GM21528 (cell line): ENCODE measurements around the gene GPR146.
"Not testable (repeated sequence)": the region's sequence is repeated elsewhere in the genome, so short reads cannot be mapped to it uniquely, and the experiment has no call there.

ENCODE experiments used
- ATAC-seq: cut with Tn5 transposase; IDR thresholded peaks from one replicate; pipeline ENCODE4 v1.9.1; 2021; ENCODE audit warnings: mild to moderate bottlenecking, moderate library complexity; ENCODE audit not compliant: unreplicated experiment, low FRiP score

GPR146 gene

GRCh38 chr7:1073142-1073977, 29.0 kb downstream of the GPR146 start:
- no peak for ATAC-seq

DNA sequence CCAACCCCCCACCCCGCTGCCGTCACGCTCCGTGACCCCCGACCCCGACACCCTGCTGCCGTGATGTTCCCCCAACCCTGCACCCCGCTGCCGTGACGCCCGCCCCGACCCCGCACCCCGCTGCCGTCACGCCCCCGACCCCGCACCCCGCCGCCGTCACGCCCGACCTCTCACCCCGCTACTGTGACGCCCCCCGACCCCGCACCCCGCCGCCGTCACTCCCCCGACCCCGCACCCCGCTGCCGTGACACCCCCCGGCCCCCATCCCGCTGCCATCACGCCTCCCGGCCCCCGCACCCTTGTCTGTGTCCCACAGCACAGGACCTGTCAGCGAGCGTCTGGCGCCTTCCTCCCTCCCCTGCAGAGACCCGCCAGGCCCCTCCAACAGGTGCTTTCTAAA, 29.7 kb downstream of the GPR146 start:
- not testable (repeated sequence) for ATAC-seq

GRCh38 chr7:1074593-1075431, 30.5 kb downstream of the GPR146 start:
- no peak for ATAC-seq

DNA sequence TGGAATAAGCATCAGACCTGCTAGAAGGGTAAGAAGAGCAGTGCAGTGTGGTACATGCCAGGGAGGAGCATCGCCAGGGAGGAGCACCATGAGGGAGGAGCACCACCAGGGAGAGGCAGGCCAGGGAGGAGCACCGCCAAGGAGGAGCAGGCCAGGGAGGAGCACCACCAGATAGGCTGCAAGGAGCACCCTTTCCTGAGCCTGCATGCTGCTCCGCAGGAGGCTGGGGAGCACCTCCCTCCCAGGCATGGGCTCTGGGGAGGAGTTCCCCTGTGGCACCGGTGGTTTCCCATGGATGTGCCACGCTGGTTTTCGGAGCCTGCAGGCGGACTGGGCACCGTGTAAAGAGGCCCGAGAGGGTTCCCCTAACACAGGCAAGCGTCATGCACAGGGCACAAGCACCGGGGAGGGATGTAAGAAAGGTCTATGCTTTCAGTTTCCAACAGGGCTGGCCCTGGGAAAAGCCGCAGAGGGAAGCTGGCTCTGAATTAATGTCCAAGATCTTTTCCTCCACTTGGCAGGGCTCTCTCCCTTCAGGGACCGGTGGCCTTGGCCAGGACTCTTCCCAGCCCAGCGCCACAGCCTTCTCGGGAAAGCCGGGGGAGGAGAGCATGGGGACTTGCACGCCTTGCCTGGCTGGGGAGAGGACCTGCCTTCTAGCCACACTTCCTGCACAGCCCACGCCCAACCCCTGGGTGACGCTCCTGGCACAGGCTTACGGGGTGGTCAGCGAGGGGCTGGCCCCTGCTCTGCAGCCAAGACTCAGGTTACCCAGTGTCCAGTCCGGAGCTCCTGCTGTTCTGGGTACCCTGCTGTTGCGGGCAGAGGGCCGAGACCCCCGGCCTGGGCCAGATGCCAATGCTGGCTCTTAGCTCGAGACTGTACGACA, 32.1 kb downstream of the GPR146 start:
- no peak for ATAC-seq

DNA sequence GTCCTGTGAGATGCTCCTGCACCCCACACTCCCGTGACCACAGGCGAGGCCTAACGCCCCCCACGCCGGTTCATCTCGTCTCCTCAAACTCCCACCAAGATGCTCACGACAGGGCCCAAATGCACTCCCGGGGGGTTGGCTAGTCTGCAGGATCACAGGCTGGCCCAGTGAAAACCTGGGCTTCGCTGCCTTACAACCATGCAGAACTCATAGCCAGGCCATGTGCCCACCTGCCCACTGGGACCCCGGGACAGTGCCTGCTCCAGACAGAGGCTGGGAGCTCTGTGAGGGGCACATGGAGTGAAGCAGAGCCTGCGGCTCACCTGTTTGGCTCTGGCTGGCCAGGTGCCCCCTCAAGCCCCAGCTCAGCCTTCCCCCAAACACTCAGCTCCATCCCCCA, 34.2 kb downstream of the GPR146 start:
- no peak for ATAC-seq

- no peak for ATAC-seq
Observed at GRCh38 chr7:1078985-1079384, 34.6 kb downstream of the GPR146 start.

DNA sequence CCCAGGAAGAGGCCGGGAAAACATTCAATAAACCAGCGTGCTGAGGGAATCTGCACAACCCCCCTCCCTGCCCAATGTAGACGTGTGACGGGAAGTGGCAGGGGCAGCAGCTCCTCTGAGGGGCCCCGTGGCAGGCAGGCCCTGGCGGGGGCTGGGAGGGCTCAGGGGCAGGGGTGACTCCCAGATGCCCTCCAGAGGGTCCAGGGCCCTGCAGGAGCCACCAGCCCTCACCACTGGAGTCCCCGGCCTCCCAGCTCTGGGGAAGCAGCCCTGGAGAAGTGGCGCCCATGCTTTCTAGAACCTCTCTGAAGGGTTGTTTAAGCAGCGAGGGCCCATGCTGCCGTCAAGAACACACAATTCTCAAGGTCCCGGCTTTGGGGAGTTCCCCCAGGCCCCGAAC, 35.2 kb downstream of the GPR146 start:
- ATAC-seq, result no peak

- ATAC-seq, result no peak
Observed at GRCh38 chr7:1080252-1080920, 36.0 kb downstream of the GPR146 start.

DNA sequence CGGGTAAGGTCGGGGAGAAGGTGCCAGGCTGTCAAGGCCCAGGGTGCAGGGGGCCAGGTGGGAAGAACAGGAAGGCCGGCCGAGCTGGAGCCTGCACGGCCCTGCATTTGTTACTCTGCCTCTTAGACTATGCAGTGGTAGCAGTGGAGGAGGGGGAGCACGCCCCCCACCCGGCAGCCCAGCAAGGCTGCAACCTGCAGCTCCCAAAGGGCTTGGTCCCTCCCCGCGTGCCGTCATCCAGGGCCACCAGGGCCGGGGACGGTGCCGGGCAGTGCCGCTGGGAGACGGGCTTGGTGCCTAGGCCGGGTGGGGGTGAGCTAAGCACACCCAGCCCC, 36.5 kb downstream of the GPR146 start:
- ATAC-seq, result no peak

DNA sequence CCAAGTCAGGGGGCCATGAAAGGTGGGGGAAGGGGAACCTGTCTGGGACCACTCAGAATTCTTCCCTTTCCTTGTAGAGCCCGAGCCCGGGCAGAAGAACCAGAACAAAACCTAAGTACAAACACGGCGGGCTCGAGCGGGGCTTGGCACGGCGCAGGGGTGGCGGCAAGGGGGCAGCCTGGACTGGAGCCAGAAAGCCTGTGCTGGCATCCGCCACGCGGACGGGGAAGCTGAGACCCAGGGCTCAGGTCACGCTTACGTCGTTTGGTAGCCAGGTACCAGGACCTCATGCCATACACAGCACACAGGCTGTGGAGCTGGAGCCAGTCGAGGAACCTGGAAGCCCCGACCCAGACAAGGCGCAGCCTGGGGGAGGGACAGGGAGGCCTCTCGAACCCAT, 37.0 kb downstream of the GPR146 start:
- no peak for ATAC-seq

DNA sequence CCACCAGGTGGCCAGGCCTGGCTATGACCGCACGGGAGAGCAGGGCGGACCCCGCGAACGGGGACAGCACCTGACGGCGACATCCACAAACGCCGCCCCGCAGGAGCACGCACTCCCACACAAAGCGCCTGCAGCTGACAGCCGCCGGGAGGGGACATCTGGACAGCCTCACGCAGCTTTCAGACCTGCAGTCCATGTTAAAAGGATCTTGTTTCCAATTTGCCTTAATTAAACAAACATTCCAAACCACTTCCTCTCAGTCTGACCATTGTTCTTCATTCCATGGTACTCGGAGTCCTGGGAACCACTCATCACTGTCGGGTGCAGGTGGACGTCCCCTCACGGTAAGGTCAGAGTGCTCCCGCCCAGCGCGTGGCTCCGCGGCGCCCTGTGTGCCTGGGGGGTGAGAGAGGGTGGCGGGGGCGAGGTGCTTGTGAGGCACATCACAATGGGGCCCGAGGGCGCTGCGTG, 37.6 kb downstream of the GPR146 start:
- no peak for ATAC-seq

DNA sequence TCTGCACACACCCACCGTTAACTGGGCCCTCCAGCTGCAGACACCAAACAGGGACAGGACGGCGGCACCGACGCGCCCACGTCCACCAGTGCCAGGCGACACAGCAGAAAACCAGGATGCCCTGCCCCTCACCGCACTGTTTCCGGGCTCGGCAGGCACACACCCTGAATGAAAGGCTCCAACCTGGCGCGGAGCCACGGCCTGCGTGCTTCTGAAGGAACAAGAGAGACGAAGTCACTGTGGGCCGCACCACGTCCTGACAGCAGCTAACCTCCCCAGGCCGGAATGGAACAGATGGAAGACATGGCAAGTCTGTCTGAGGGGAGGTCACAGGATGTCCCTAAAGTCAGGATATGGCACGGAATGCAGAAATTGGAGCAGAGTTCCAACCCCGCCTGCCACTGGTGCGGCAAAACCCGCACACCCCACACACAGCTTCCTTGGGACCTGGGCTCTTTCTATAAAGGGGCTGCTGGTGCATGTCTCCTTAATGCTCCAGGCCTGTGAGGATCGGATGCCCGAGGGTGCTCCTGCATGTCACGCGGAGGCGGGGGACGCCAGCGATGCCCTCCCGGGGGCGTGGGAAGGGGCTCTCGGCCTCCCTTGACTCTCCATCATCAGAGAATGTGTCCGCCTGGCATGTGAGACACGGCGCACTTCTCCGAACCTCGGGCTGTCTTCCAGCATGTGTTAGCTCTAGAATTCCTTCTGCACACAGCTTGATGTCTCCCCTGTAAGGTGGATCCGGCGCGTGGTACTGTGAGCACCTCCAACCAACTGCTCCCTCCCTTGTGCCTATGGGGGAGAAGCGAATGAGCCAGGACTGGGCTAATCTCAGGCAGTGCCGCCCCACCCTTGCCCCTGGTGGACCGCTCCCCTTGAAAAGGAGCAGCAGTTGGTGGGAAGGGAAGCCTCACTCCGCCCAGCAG, 39.6 kb downstream of the GPR146 start:
- ATAC-seq, result no peak

DNA sequence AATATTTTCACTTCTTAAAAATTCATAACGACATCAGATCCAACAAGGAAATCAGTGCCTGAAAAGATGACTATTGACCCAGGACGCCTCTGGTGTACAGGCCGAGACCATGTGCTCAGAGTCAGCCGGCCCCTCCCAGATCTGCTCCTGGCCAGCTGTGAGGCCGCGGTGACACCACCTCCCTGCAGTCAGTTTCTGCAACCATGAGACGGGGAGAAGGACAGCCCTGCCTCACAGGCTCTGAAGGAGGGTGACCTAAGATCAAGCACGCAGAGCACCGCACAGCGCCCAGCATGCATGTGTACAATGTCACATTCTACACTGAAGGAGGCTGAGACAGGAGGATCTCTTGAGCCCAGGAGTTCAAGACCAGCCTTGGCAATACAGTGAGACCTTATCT, 40.9 kb downstream of the GPR146 start:
- no peak for ATAC-seq

GRCh38 chr7:1085910-1086421, 41.6 kb downstream of the GPR146 start:
- no peak for ATAC-seq

DNA sequence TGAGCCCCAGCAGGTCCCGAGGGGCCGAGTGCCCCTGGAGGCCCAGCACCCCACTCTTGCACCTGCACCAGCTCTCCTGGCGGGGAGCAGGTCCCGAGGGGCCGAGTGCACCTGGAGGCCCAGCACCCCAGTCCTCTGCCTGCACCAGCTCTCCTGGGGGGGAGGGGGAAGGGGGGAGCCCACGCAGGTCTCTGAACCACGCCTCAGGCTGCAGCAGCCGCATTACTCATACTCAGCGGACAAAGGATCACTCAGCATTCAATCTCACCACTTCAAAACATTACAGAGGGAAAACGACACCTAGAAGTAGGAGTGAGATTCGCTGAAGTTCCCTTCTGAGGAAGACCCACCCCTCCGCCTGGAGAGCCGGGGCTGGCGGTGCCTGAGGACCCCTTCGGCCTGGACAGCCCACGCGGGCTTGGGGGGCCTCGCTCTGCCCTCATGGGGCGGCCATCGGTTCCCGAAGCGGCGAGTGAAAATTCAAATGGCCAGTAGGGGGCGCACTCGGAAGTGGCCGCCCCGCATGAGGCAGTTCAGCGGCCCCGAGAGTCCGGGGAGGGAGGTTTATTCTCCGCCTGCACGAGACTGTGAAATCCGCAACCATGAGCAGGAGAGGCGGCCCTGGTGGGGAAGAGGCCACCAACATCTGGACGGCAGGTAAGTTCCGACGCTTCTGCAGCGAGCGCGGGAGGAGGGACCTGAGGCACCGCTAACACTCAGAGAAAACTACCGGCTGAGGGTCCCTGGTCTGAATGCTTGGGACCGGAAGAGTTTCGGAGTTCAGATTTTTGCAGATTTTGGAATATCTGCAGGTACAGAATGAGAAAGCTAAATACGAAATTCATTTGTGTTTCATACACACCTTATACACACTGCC, 42.5 kb downstream of the GPR146 start:
- no peak for ATAC-seq

- ATAC-seq, result no peak
Observed at GRCh38 chr7:1087465-1087814, 43.1 kb downstream of the GPR146 start.

DNA sequence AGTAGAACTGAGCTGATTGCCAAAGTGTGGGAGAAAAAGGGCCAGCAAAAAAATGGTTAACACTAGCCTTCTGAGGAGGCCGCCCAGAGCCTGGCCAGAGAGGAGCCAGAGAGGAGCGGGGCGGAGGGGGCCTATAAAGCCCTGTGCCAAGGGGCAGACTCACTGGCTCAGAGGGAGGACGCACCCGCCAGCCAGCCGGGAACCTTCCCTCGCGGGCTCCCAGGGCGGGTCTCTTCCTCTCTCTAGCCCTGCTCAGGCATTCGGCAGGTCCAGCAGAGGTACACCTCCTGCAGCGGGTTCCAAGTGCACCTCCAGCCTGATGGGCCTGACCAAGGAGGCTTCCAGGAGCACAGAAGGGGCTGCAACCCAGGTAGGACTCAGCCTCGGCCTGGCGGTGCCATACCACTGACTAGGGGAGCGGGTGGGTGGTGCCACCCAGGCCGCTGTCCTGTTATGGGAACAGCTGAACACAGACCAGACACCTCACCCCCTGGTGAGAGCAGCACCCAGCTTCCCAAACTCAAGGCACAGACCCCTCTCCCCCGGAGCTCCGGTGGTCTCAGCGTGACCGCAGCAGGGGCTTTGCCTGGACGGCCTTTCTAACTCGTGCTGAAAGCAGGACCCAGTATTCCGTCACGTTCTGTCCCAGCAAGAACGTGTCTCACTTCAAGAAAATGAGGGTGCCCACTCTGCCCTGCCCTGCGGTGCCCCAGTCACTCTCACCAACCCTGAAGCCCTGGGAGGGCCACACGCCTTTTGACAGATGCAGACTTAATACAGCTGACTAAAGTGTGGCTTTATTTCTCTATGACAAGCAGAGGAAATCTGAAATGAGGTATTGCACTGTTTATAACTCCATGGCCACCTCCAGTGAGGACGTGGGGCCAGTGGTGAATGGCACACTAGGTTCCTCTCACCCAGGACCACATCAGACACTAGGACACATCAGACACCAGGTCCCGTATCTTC, 43.9 kb downstream of the GPR146 start, which contains the start of gene GPER1:
Gene GPER1, plus strand, starts transcription at position 162 of the 969 bp plus-strand sequence. CDS start 3,616 bp downstream, outside the sequence.
- no peak for ATAC-seq
